Activated CD4-positive, alpha-beta T cell treated with anti-CD3 and anti-CD28 coated beads, Interleukin-2, amount 50 U/mL, for 4 hours (primary cell): ENCODE data around the gene ZBTB16.

ENCODE experiments used
- DNase-seq, 2 experiments: peaks; one replicate each; pipeline ENCODE4 v3.0.0-alpha.2; 2020

ZBTB16 gene

GRCh38 chr11:114065094-114065493, 5.6 kb downstream of the ZBTB16 start:
- DNase-seq, result no peak

- DNase-seq, result no peak
These were observed 6.6 kb downstream of the ZBTB16 start for GRCh38 chr11:114066046-114066648.

- DNase-seq, result no peak
These were observed 8.8 kb downstream of the ZBTB16 start for GRCh38 chr11:114068327-114068726.

- DNase-seq, result no peak
These were observed 11.1 kb downstream of the ZBTB16 start for GRCh38 chr11:114070464-114071139.

- no peak for DNase-seq
These were observed 13.7 kb downstream of the ZBTB16 start for GRCh38 chr11:114073007-114073827.

- no peak for DNase-seq
These were observed 14.4 kb downstream of the ZBTB16 start for GRCh38 chr11:114073828-114074381.

GRCh38 chr11:114074546-114075343, 15.2 kb downstream of the ZBTB16 start:
- DNase-seq, result no peak

GRCh38 chr11:114075344-114075610, 15.8 kb downstream of the ZBTB16 start:
- DNase-seq, result no peak

- DNase-seq, result peak; percentile 29 to 34
These were observed 16.5 kb downstream of the ZBTB16 start for GRCh38 chr11:114075891-114076441.

GRCh38 chr11:114076921-114077331, 17.4 kb downstream of the ZBTB16 start:
- DNase-seq, result no peak

- no peak for DNase-seq
These were observed 18.2 kb downstream of the ZBTB16 start for GRCh38 chr11:114077482-114078305.

GRCh38 chr11:114078423-114078822, 18.9 kb downstream of the ZBTB16 start:
- DNase-seq, result no peak

GRCh38 chr11:114079511-114080065, 20.1 kb downstream of the ZBTB16 start:
- DNase-seq, result no peak

GRCh38 chr11:114080219-114080618, 20.7 kb downstream of the ZBTB16 start:
- DNase-seq, result no peak

GRCh38 chr11:114080769-114081168, 21.3 kb downstream of the ZBTB16 start:
- no peak for DNase-seq

- DNase-seq, result no peak
These were observed 22.3 kb downstream of the ZBTB16 start for GRCh38 chr11:114081641-114082414.

- no peak for DNase-seq
These were observed 22.9 kb downstream of the ZBTB16 start for GRCh38 chr11:114082415-114082748.

- DNase-seq, result no peak
These were observed 23.3 kb downstream of the ZBTB16 start for GRCh38 chr11:114082767-114083181.

- no peak for DNase-seq
These were observed 24.1 kb downstream of the ZBTB16 start for GRCh38 chr11:114083391-114084252.

GRCh38 chr11:114084414-114084813, 24.9 kb downstream of the ZBTB16 start:
- no peak for DNase-seq
